ENCODE data around the gene HKDC1.

GRCh38 chr10:69247313-69247710 is 27.2 kb downstream of the HKDC1 start:
- TF ChIP-seq CTCF (IDR thresholded peaks at IDR 0.05) (no peak), POLR2AphosphoS5 (IDR thresholded peaks at IDR 0.05; ENCODE audit: insufficient read depth in 1 of 2, low read depth in 1 of 2) (no peak)

Measured in vagina (tissue), 2 donors.